HCT116 (cell line): ENCODE results near the gene MEGF10. TPM values are rescaled to one million over a fixed set of nuclear protein-coding genes. Genes with fewer than 3 reads are reported as not detected.

Source experiments
- ATAC-seq: fragments of 200-7000 bp; cut with Tn5 transposase; 2 replicates; pipeline ENCODE4 v1.9.1; 2020; ENCODE audit warnings: mild to moderate bottlenecking, moderate library complexity
- BruUV-seq: library from RNA; stranded (reverse); fragments of 400-500 nt; replicated peaks from 2 replicates; lab custom pipeline; 2021; lab: Mats Ljungman, UMichigan
- CTCF ChIA-PET: fragments of 300-600 bp; sonication (Branson Sonifier 250); formaldehyde crosslinking; loops from one replicate; lab custom pipeline; 2021; ENCODE audit warnings: antibody characterized with exemption; lab: Charles Lee
- POLR2A ChIA-PET: fragments of 300-600, 350-600 bp; sonication (Branson Sonifier 250); formaldehyde crosslinking; loops from one replicate; lab custom pipeline; 2021; ENCODE audit warnings: antibody characterized with exemption; lab: Charles Lee
- RAD21 ChIA-PET, 2 experiments: fragments of 300-600 bp; sonication (Branson Sonifier 250); formaldehyde crosslinking; loops; one replicate each; lab custom pipeline; 2023; ENCODE audit warnings: low total read pairs in 2 of 2; ENCODE audit not compliant: uncharacterized antibody in 2 of 2, unreplicated experiment in 2 of 2, low non-redundant PET in 1 of 2; lab: Charles Lee
- DNase-seq: peaks from one replicate; pipeline ENCODE4 v3.0.0-alpha.2; 2010; ENCODE audit warnings: low read depth, low spot score
- H2AFZ ChIP-seq: fragments of 200-600 bp; shearing (Covaris generic), sonication (generic); 2 replicates; pipeline ENCODE4 v1.6.1; 2017; ENCODE audit warnings: low read depth, mixed run types, mixed read lengths, antibody characterized with exemption, low read length; ENCODE audit not compliant: poor library complexity, severe bottlenecking
- H3K27ac ChIP-seq: 2 replicates; pipeline ENCODE4 v1.5.1; 2012; ENCODE audit warnings: low read depth, low read length
- H3K27me3 ChIP-seq: fragments of 200-600 bp; sonication (generic); 2 replicates; pipeline ENCODE4 v1.6.1; 2016; ENCODE audit warnings: mixed run types, low read length, mixed read lengths; ENCODE audit not compliant: insufficient read depth
- H3K36me3 ChIP-seq, 2 experiments: fragments of 200-500 bp in 1 of 2; fragments of 200-600 bp in 1 of 2; sonication (Bioruptor generic) in 1 of 2; sonication (generic) in 1 of 2; 2 replicates each; pipeline versions ENCODE4 v1.5.1 to v1.6.1; 2014 to 2016; ENCODE audit warnings: low read length in 2 of 2, inconsistent platforms in 1 of 2, mixed read lengths in 1 of 2, mixed run types in 1 of 2; ENCODE audit not compliant: insufficient read depth in 2 of 2, control insufficient read depth in 1 of 2
- H3K4me1 ChIP-seq, 2 experiments: fragments of 200-600 bp in 1 of 2; sonication (generic) in 1 of 2; 2 replicates each; pipeline versions ENCODE4 v1.5.1 to v1.6.1; 2012 to 2017; ENCODE audit warnings: low read length in 2 of 2, inconsistent platforms in 1 of 2, mild to moderate bottlenecking in 1 of 2, mixed read lengths in 1 of 2, mixed run types in 1 of 2, moderate library complexity in 1 of 2; ENCODE audit not compliant: insufficient read depth in 2 of 2, control insufficient read depth in 1 of 2
- H3K4me2 ChIP-seq: fragments of 200-600 bp; sonication (generic); 2 replicates; pipeline ENCODE4 v1.6.1; 2017; ENCODE audit warnings: mixed run types, low read length, mixed read lengths
- H3K4me3 ChIP-seq, 2 experiments: fragments of 200-600 bp in 1 of 2; sonication (generic) in 1 of 2; replicated peaks in 1 of 2; 2 replicates each; pipeline ENCODE4 v1.5.1; 2011 to 2016; ENCODE audit warnings: low read length in 2 of 2, control low read depth in 1 of 2, low read depth in 1 of 2, mild to moderate bottlenecking in 1 of 2, mixed read lengths in 1 of 2, mixed run types in 1 of 2
- H3K79me2 ChIP-seq: fragments of 200-600 bp; sonication (generic); 2 replicates; pipeline ENCODE4 v1.6.1; 2017; ENCODE audit warnings: mild to moderate bottlenecking, mixed run types, low read length, moderate library complexity, mixed read lengths; ENCODE audit not compliant: insufficient read depth
- H3K9ac ChIP-seq: fragments of 200-600 bp; sonication (generic); 2 replicates; pipeline ENCODE4 v1.6.1; 2016; ENCODE audit warnings: low read length, mixed read lengths
- H3K9me2 ChIP-seq: fragments of 200-600 bp; sonication (generic), shearing (Covaris generic); 2 replicates; pipeline ENCODE4 v1.6.1; 2017; ENCODE audit warnings: mixed run types, mild to moderate bottlenecking, moderate library complexity; ENCODE audit not compliant: insufficient read depth
- H3K9me3 ChIP-seq, 2 experiments: fragments of 200-500 bp in 1 of 2; fragments of 200-600 bp in 1 of 2; sonication (Bioruptor generic) in 1 of 2; sonication (generic) in 1 of 2; 2 replicates each; pipeline ENCODE4 v1.6.1; 2014 to 2017; ENCODE audit warnings: low read length in 2 of 2, mixed read lengths in 2 of 2, inconsistent platforms in 1 of 2, low read depth in 1 of 2, mild to moderate bottlenecking in 1 of 2, mixed run types in 1 of 2, moderate library complexity in 1 of 2; ENCODE audit not compliant: control insufficient read depth in 1 of 2, insufficient read depth in 1 of 2
- H4K20me1 ChIP-seq: fragments of 200-600 bp; sonication (generic), shearing (Covaris generic); 2 replicates; pipeline ENCODE4 v1.6.1; 2017; ENCODE audit warnings: mixed run types, mild to moderate bottlenecking, moderate library complexity; ENCODE audit not compliant: insufficient read depth
- EGR1 ChIP-seq: IDR thresholded peaks from 2 replicates; pipeline ENCODE4 v1.6.1; 2012; ENCODE audit warnings: low read depth
- RAD21 ChIP-seq: IDR thresholded peaks from 2 replicates; pipeline ENCODE4 v1.6.1; 2012; ENCODE audit warnings: low read depth, mild to moderate bottlenecking
- REST ChIP-seq: IDR thresholded peaks from 2 replicates; pipeline ENCODE4 v1.6.1; 2012; ENCODE audit warnings: low read depth
- SIN3A ChIP-seq: IDR thresholded peaks from 2 replicates; pipeline ENCODE4 v1.6.1; 2012; ENCODE audit warnings: low read depth
- TCF7L2 ChIP-seq: IDR thresholded peaks from 2 replicates; pipeline ENCODE4 v1.7.0; 2011; ENCODE audit warnings: borderline replicate concordance, inconsistent platforms; ENCODE audit not compliant: insufficient read depth, insufficient read length; ENCODE audit errors: extremely low read depth
- YY1 ChIP-seq: IDR thresholded peaks from 2 replicates; pipeline ENCODE4 v1.6.1; 2011; ENCODE audit warnings: low read length, low read depth, moderate library complexity, mild to moderate bottlenecking; ENCODE audit not compliant: insufficient replicate concordance; ENCODE audit errors: extremely low read depth
- ZNF274 ChIP-seq: fragments of 200-500 bp; sonication (Bioruptor generic); IDR thresholded peaks from 2 replicates; pipeline ENCODE4 v1.6.1; 2014; ENCODE audit warnings: mild to moderate bottlenecking, low read depth, low read length, inconsistent platforms
- intact Hi-C: fragments of 100-400 bp; cut with micrococcal nuclease; formaldehyde crosslinking; loops from 2 replicates; pipeline ENCODE4 v1.10.0; 2022
- total RNA-seq: library from RNA; stranded (reverse); gene quantifications from one replicate; pipeline ENCODE4 v1.2.1, GENCODE V29; 2021; ENCODE audit not compliant: unreplicated experiment

Gene MEGF10
- total RNA-seq, 1 experiment from 2014 or later: 0.02 TPM

DNA sequence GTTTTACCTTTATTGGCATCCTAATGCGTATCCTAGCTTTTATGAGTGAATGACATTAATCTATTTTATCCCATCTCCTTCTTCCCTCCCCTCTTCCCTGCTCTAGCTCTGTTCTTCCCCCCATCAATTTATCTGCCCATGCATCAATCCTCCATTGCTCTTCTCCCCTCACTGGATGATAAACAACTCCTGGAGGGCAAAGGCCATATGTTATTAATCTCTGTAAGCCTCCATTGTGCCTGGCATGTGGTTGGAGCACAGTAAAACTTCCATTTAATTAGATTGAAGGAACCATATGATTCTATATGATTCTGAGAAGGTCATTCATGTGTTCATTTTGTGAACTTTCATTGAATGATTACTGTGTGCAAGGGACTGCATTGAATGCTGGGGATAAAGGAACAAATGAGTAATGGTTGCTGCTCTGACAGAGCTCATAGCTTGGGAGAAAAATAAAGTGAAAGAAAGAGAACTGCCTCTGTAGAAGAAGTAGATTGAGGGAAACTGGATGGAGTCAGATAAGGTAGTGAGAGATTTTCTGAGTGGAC, 85.0 kb downstream of the MEGF10 start:
- Histone ChIP-seq H3K79me2 (no peaks in the 10 kb centered on the region), H3K27me3 (no peaks in the 10 kb centered on the region), H3K27ac (no peak overlapping the region), H4K20me1 (no peaks in the 10 kb centered on the region), H2AFZ (no peak overlapping the region), H3K4me2 (no peak overlapping the region), H3K9ac (no peak overlapping the region), H3K36me3 (no peaks in the 10 kb centered on the region), H3K9me2 (no peaks in the 10 kb centered on the region), H3K4me3 (no peak overlapping the region), H3K4me1 (no peaks in the 10 kb centered on the region; a peak in 1 of 4 replicates), H3K9me3 (no peaks in the 10 kb centered on the region)
- ChIA-PET POLR2A (no interaction called here), CTCF (no interaction called here), RAD21 (no interaction called here)
- no peak for ATAC-seq
- intact Hi-C loops: no loop called here
- TF ChIP-seq TCF7L2 (no peak), REST (no peak), RAD21 (no peak), ZNF274 (no peak), SIN3A (no peak), EGR1 (no peak), YY1 (no peak)
- no TSS peak for BruUV-seq
- no peak for DNase-seq
